Right cardiac atrium (tissue), 5 donors: ENCODE measurements around the gene CAPN13. TPM values are rescaled to one million over a fixed set of nuclear protein-coding genes. Genes with fewer than 3 reads are reported as not detected.

ENCODE experiments used
- ATAC-seq, 2 donors: fragments of 200-7000 bp; cut with Tn5 transposase; one replicate each; pipeline versions ENCODE4 v1.8.0 to v1.9.1; 2020; ENCODE audit warnings: moderate library complexity in 2 of 2, mild to moderate bottlenecking in 1 of 2
- DNase-seq, 3 donors: peaks; one replicate each; pipeline ENCODE4 v3.0.0-alpha.2; 2020
- H3K27ac ChIP-seq: one replicate; pipeline ENCODE4 v1.5.1; 2013; ENCODE audit warnings: mild to moderate bottlenecking, low read length, control low read depth, moderate library complexity
- H3K27me3 ChIP-seq: one replicate; pipeline ENCODE4 v1.6.1; 2013; ENCODE audit not compliant: control insufficient read depth, insufficient read depth
- H3K4me1 ChIP-seq: one replicate; pipeline ENCODE4 v1.6.1; 2013; ENCODE audit warnings: low read length; ENCODE audit not compliant: control insufficient read depth, insufficient read depth
- H3K4me3 ChIP-seq: one replicate; pipeline ENCODE4 v1.5.1; 2013; ENCODE audit warnings: low read length, control low read depth
- H3K9me3 ChIP-seq: one replicate; pipeline ENCODE4 v1.6.1; 2013; ENCODE audit warnings: low read length; ENCODE audit not compliant: control insufficient read depth
- WGBS: extraction: QIAGEN DNeasy Blood & Tissue Kit; methylation state at CpG from one replicate; pipeline ENCODE4 v1.1.7; 2013; 5-methylcytosine and 5-hydroxymethylcytosine counted together
- intact Hi-C, 4 donors: fragments of 100-400 bp; cut with DNase I; formaldehyde crosslinking; loops; one replicate each; pipeline versions ENCODE4 v1.11.0 to v1.14.0; 2022 to 2023
- polyA plus RNA-seq: library from polyadenylated mRNA; stranded (reverse); fragments of 200-250 nt; gene quantifications from one replicate; pipeline ENCODE4 v1.2.3, GENCODE V29; 2013
- total RNA-seq, 4 donors: library from RNA; stranded (reverse); fragmentation: NEBNext Ultra II Directional; extraction: Animal tissue kit (Norgen Biotek cat#: 25700); gene quantifications; one replicate each; pipeline ENCODE4 v1.2.1, GENCODE V29; 2021
- donor health status: healthy with polysubstance abuse.
- donor health status: DM: no; HTN: yes; CAD: no.
- donor health status: DM: no; HTN: no; CAD: no.
- donor health status: DM: no; HTN: yes; CAD: no; lungs with severe emphysema.
- donor health status: DM: yes; HTN: yes; CAD: no.

The CAPN13 gene
- total and polyA plus RNA-seq, 5 donors: not detected

DNA sequence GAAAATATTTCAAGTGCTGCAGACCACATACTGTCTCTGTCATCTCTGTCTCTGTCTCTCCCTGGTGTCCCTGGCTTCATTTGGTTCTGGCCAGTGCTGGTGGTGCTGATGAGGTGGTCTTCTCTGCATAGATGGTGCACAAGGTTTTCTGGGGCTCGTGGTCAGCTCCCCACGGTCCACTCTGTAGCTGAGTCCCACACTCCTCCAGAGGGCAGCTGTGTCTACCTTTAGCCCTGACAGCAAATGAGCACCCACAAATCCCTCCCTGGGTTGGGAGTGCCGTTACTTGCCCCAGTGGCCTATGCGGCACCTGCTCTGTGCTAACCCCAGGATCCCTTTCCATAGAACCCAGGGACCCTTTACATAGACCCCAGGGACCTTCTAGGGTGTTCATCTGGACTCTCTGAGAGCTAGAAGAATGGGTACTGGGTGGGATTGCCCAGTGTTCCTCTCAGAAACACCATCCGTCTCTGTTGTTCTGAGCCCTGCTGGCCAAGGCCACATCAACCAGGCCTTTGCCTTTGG lies 129.3 kb downstream of the CAPN13 start:
- ATAC-seq: no peak
- intact Hi-C loops: no loop called here
- DNase-seq: no peak
- no peak overlapping the region for H3K27ac ChIP-seq
- H3K4me3 ChIP-seq: no peak overlapping the region
- H3K9me3 ChIP-seq: no peaks in the 10 kb centered on the region
- no peaks in the 10 kb centered on the region for H3K4me1 ChIP-seq
- H3K27me3 ChIP-seq: no peaks in the 10 kb centered on the region
- 91% methylated on average over 5 of the region's 5 CpGs for WGBS

DNA sequence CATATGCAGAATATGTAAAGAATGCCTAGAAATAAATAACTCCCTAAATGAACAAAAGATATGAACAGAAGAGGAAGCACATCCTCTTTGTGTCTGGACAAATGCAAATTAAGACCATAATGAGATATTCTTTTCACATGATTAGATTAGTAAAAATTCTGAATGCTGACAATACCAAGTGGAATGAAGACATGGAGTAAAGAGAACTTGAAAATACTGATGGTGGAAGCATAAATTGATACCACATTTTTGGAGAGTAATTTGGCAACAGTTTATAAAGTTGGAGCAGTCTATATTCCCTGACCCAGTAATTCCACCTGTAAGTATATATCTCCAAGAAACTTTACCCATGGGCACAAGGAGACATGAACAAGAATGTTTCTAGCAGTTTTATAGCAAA lies 130.0 kb downstream of the CAPN13 start:
- intact Hi-C loops: no loop called here
- H3K4me3 ChIP-seq: no peak overlapping the region
- no peak for DNase-seq
- no peaks in the 10 kb centered on the region for H3K27me3 ChIP-seq
- no peaks in the 10 kb centered on the region for H3K9me3 ChIP-seq
- H3K27ac ChIP-seq: no peak overlapping the region
- no peaks in the 10 kb centered on the region for H3K4me1 ChIP-seq
- no peak for ATAC-seq

DNA sequence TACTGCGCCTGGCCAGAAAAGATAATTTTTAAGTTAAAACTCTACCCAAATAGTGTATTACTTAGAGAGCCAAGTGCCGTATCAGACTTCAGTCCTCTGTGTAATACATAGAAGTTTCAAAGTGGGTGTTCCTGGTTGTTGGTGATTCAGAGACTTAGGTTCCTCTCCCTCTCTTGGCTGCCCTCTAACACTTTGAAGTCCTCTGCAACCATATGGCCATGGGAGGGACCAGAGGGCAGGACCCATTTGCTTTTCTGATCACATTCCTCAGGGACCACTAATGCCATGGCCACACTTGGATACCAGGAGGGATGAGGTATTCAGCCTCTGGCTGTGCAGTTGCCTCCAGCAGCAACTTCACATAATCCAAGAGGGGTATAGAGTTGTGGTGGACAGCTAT lies 131.5 kb downstream of the CAPN13 start:
- H3K4me1 ChIP-seq: no peaks in the 10 kb centered on the region
- 86% methylated on average over 2 of the region's 2 CpGs for WGBS
- no peak overlapping the region for H3K27ac ChIP-seq
- no peaks in the 10 kb centered on the region for H3K27me3 ChIP-seq
- no peak overlapping the region for H3K4me3 ChIP-seq
- DNase-seq (no peak), ATAC-seq (no peak)
- intact Hi-C loops: no loop called here
- no peaks in the 10 kb centered on the region for H3K9me3 ChIP-seq

DNA sequence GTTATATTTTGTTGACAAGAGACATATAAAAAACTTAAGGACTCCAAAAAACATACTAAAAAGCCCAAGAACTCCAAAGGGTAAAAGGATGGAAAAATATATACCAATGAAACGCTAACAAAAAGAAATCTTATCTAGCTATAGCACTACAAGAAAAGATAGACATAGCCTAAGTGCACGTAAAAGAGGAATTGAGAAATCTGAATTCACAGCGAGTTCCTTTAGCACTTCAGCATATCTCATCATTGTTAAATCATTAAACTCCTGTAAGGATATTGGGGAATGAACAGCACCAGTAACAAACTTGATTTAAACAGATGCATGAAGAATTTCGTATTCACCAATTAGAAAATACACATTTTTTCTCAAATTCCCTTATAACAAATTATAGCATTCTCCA lies 134.1 kb downstream of the CAPN13 start:
- no peak for ATAC-seq

More for the DNA sequence above, 134.1 kb downstream of the CAPN13 start:
- 86% methylated on average over 4 of the region's 4 CpGs for WGBS
- no peaks in the 10 kb centered on the region for H3K4me1 ChIP-seq
- peaks cover 3% of the 10 kb centered on the region for H3K9me3 ChIP-seq
- intact Hi-C loops: no loop called here
- DNase-seq: no peak
- no peak overlapping the region for H3K4me3 ChIP-seq
- no peak overlapping the region for H3K27ac ChIP-seq
- no peaks in the 10 kb centered on the region for H3K27me3 ChIP-seq
